Measurements from ENCODE around the gene KCNQ1.

The KCNQ1 gene

DNA sequence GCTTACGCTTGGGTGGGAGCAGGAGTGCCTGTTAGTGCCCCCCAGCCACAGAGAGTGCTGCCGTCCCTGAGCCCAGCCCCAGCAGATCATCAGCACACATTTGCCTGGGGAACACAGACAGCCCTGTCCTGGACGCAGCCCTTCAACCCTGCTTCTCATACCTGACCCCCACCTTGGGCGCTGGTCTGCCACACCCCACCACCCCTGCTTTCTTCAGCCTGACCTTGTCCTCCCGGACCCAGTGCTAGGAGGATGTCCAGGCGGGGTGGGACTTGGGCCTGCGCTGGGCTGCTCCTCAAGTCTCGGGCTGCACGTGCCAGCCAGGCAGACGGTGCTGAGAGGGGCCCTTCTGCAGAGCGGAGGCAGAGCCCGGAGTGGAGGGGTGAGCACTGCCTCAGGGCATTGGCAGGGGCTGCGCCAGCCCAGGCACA, 135.8 kb downstream of the KCNQ1 start:
- no peaks in the 10 kb centered on the region for H3K9me3 ChIP-seq (ENCODE audit: severe bottlenecking)
- DNase-seq, result peak; percentile 3
- H3K27me3 ChIP-seq (ENCODE audit: insufficient read depth, low read depth, severe bottlenecking), result no peaks in the 10 kb centered on the region
- no peak overlapping the region for H3K4me3 ChIP-seq (ENCODE audit: low read depth, low read length)
- H3K27ac ChIP-seq, result no peak overlapping the region
- TF ChIP-seq, protein P1, sequence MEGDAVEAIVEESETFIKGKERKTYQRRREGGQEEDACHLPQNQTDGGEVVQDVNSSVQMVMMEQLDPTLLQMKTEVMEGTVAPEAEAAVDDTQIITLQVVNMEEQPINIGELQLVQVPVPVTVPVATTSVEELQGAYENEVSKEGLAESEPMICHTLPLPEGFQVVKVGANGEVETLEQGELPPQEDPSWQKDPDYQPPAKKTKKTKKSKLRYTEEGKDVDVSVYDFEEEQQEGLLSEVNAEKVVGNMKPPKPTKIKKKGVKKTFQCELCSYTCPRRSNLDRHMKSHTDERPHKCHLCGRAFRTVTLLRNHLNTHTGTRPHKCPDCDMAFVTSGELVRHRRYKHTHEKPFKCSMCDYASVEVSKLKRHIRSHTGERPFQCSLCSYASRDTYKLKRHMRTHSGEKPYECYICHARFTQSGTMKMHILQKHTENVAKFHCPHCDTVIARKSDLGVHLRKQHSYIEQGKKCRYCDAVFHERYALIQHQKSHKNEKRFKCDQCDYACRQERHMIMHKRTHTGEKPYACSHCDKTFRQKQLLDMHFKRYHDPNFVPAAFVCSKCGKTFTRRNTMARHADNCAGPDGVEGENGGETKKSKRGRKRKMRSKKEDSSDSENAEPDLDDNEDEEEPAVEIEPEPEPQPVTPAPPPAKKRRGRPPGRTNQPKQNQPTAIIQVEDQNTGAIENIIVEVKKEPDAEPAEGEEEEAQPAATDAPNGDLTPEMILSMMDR (IDR thresholded peaks at IDR 0.05; ENCODE audit: low read depth, low read length), result no peak
- H3K36me3 ChIP-seq, result no peaks in the 10 kb centered on the region

DNA sequence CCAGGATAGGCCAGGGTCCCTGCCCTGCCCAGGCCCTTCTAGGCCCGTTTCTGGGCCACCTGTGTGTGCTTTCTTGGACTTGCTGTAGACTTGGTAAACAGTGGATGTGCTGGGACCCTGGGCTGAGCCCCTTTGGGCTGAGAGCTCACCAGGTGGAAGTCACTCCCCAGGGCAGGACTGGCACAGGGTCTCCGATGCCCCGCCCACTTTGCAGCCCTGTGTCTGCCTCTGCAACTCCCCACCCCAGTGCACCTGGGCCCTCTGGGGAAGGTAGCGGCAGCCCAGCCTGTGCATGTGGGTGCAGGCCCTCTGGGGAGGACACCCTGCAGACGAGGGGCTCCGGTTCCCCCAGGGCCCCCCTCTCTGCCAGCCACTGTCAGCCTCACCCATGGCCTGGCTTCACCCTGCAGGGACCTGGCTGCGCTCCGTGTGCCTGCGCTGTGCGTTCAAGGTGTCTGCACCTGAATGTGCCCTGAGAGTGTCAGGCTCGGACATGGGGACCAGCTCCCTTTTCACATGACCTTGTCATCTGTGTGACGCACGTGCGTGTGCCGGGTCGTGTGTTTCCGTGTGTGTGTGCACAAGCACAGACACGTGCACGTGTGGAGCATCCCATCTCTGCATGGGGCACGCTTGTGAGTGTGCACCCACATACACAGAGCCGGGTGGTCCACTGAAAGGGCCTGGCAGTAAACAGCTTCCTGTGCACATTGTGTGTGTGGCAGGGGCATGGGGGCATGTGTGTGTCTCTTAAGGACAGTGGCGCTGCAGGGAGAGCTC, 136.5 kb downstream of the KCNQ1 start:
- no peak overlapping the region for H3K27ac ChIP-seq
- H3K4me3 ChIP-seq (ENCODE audit: low read depth, low read length), result no peak overlapping the region
- no peaks in the 10 kb centered on the region for H3K36me3 ChIP-seq
- no peaks in the 10 kb centered on the region for H3K9me3 ChIP-seq (ENCODE audit: severe bottlenecking)
- TF ChIP-seq, protein P1 (IDR thresholded peaks at IDR 0.05; ENCODE audit: low read depth, low read length), result no peak
- no peaks in the 10 kb centered on the region for H3K27me3 ChIP-seq (ENCODE audit: insufficient read depth, low read depth, severe bottlenecking)
- peak; percentile 6 for DNase-seq

DNA sequence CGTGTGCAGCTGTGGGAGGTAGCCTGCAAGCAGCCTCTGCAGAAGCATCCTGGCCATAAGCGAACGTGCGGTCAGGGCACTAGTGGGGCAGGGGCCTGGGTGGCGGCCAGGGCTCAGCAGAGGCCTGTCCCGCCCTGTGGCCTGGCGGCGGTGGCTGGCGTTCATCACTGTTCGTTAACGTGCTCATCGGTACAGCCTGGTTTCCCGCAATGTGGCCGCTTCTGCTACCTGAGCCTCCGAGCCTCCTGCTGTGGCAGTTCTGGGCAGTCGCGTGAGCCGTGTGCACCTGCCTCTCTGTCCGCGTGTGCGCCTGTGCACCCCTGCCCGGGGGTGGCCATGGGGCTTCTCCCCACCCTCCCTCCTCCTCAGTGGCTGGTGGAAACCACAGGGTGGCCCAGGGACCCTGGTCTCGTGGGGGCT, 137.1 kb downstream of the KCNQ1 start:
- Histone ChIP-seq H3K27ac (no peak overlapping the region), H3K4me3 (ENCODE audit: low read depth, low read length) (no peak overlapping the region), H3K27me3 (ENCODE audit: insufficient read depth, low read depth, severe bottlenecking) (no peaks in the 10 kb centered on the region), H3K9me3 (ENCODE audit: severe bottlenecking) (no peaks in the 10 kb centered on the region), H3K36me3 (no peaks in the 10 kb centered on the region)
- TF ChIP-seq, protein P1 (IDR thresholded peaks at IDR 0.05; ENCODE audit: low read depth, low read length), result no peak
- DNase-seq, result peak; percentile 5

DNA sequence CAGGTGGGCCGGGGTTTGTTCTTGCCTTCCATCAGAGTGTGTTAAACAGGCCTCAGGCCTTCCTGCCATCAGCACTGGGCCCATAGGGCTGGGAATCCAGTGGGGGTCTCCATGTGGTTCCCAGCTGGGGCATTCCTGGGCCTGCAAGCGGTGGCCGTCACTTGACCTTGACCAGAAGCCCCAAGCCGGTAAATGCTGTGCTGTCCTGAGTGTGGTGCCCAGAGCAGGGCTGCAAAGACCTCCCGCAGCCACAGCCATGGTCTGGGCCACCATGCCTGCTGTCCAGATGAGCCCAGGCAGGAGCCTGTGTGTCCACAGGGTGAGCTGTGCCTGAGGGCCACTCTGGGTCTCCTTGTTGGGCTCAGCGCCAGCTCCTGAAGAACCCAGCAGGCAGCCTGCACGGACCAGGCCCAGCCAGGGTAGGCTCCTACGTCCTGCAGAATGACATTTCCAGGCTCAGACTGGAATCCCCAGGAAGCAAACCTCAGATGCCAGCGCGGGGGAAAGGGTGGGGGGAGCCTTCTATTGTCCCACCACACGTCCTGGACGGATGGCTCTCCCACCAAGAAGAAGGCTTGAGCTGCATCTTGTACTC, 137.6 kb downstream of the KCNQ1 start:
- DNase-seq, result peak; percentile 4
- TF ChIP-seq, protein P1 (IDR thresholded peaks at IDR 0.05; ENCODE audit: low read depth, low read length), result no peak
- no peaks in the 10 kb centered on the region for H3K36me3 ChIP-seq

DNA sequence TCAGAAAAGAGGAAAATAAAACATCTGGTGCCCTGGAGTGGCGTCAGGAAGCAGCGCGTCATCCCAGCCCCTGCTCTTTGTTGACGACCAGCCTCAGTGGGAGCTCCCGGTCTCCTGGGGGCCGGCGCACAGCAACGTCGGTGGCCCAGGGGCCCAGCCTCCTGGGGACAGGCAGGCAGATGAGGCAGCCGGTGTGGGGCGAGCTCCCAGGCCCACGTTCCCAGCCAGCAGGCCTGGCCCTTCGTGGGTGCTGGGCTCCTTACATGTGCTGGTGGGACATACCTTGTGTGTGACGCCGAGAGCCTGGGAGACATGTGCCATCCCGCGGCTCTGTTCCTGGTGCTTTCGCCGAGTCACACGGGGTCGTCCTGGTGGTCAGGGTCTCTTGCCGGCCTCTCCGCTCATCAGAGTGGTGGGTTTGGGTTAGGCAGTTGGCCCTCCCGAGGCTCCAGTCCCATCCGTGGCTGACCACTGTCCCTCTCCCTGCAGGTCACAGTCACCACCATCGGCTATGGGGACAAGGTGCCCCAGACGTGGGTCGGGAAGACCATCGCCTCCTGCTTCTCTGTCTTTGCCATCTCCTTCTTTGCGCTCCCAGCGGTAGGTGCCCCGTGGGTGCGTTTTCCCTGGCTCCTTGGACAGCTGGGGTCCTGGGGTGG, 138.3 kb downstream of the KCNQ1 start:
- Histone ChIP-seq H3K4me3 (ENCODE audit: low read depth, low read length) (no peak overlapping the region), H3K36me3 (no peaks in the 10 kb centered on the region), H3K27ac (no peak overlapping the region), H3K9me3 (ENCODE audit: severe bottlenecking) (no peaks in the 10 kb centered on the region), H3K27me3 (ENCODE audit: insufficient read depth, low read depth, severe bottlenecking) (no peaks in the 10 kb centered on the region)
- TF ChIP-seq, protein P1 (IDR thresholded peaks at IDR 0.05; ENCODE audit: low read depth, low read length), result no peak
- peak; percentile 3 for DNase-seq

More for the DNA sequence above, 137.6 kb downstream of the KCNQ1 start:
- H3K4me3 ChIP-seq (ENCODE audit: low read depth, low read length), result no peak overlapping the region
- no peaks in the 10 kb centered on the region for H3K9me3 ChIP-seq (ENCODE audit: severe bottlenecking)
- H3K27me3 ChIP-seq (ENCODE audit: insufficient read depth, low read depth, severe bottlenecking), result no peaks in the 10 kb centered on the region
- H3K27ac ChIP-seq, result no peak overlapping the region
